IPS-NIHi11 (cell line): Measurements from ENCODE around the gene DIAPH1.

Experiments
- DNase-seq: peaks from one replicate; pipeline ENCODE4 v3.0.0; 2012; ENCODE audit warnings: mixed read lengths, low spot score

Gene DIAPH1

DNA sequence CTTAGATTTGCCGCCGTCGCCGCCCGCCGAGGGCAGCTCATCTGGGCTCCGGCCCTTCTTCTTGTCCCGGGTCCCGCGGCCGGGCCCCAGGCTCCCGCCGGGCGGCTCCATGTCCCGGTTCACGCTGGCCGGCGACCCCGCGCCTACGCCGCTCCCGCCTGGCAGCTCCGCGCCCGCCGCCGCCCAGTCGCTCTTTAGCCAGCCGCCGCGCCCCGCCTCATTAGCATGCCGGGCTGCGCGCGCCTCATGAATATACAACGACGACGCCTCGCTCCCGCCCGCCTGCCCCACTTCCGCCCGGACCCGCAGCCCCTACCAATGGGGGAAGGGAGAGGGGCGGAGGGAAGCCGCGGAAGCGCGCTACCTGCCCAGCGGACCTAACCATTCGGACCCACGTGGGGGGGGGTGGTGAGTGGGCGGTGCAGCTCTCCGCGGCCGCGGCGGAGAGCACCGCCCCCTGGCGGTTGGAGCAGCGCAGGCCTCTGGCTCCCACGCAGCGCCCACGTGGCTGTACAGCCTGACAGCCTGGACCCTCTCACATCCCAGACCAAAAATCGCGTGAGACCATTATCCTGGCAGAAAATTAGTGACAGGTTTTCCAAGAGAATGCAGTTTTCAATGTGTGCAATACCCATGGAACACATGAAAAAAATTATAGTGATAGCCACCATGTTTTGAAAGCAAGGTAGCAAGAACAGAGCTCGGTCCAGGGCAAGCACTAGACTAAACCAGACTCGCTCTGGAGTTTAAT is at the start of gene DIAPH1:
TSS of gene DIAPH1 (minus strand) at position 197 of the 751 bp plus-strand sequence. CDS start at position 111, 86 bp downstream.
- peak; percentile 95 for DNase-seq

DNA sequence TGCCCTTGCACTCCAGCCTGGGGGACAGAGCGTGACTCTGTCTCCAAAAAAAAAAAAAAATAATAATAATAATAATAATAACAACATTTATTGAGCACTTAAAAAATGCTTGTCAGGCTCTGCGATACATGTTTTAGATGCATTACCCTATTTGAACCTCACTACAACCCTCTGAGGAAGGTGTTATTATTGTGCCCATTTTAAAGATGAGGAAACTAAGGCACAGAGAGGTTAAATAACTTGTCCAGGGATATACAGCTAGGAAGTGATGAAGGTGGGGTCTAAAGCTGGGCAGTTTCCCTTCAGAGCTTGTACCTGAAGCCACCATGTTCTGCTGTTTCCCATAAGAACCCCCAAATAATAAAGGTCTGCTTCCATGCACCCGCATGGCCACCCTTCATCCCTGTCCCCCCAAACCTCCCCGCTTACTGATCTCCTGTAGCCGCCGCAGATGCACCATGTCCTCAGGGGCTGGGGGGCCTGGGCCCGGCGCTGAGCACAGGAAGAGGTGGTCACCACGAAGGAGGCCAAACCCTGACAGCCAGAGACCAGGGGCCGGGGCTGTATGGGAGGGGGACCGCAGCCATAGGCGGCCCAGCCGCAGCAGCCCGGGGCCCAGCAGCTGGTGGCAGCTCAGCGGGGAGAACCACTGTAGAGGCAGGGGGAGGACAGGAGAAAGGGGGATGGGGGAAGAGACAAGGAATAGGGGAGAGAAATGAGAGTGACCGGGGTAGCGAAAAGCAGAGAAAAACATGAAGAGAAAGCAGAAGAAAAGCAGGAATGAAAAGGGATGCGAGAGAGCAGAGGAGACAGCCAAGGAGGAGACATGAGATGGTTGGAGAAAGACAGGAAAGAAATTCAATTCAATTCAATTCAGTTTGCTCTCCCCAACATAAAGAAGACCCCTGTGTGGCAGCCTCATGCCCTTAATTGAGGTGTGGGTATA is 47.5 kb upstream of the DIAPH1 start:
- DNase-seq: no peak

- peak; percentile 88 for DNase-seq
Observed at GRCh38 chr5:141664733-141665461, 46.1 kb upstream of the DIAPH1 start.

DNA sequence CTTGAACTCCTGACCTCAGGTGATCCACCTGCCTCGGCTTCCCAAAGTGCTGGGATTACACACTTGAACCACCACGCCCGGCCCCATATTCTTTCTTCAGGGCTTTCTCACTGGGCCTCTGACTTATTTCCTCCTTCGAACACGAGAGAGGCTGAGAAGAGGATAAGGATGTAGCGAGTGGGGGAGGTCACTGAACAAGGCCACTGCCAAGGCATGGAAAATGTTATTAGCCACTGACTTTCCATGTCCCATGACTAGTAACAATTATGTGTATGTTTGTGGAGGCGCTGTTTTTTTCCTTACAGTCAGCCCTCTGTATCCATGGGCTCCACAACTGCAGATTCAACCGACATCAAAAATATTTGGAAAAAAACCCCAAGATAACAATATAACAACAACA is 44.7 kb upstream of the DIAPH1 start:
- no peak for DNase-seq

GRCh38 chr5:141662028-141662427 is 43.2 kb upstream of the DIAPH1 start:
- no peak for DNase-seq

- DNase-seq: no peak
Observed at GRCh38 chr5:141657937-141658545, 39.2 kb upstream of the DIAPH1 start.

- no peak for DNase-seq
Observed at GRCh38 chr5:141657404-141657803, 38.6 kb upstream of the DIAPH1 start.

DNA sequence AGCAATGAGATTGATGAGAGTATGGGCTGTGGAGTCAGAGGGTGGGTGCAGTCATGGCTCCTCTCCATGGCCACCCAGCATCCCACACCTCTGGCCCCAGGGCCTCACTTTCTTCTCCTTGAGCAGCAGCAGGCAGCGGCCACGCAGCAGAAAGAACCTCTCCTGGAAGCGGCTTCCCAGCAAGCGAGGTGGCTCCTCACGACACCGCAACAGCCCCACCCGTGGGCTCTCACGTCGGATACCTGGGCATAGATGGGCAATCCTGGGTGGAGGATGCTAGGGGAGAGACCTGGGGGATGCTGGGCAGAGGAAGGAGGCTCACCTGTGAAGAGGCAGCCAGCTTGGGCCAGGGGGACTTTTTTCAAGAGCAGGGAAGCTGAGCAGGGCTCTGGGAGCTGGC is 37.6 kb upstream of the DIAPH1 start:
- DNase-seq: no peak

- DNase-seq: no peak
Observed at GRCh38 chr5:141655020-141655419, 36.2 kb upstream of the DIAPH1 start.

- DNase-seq: no peak
Observed at GRCh38 chr5:141654298-141654697, 35.5 kb upstream of the DIAPH1 start.

- DNase-seq: peak; percentile 41
Observed at GRCh38 chr5:141651728-141652105, 32.9 kb upstream of the DIAPH1 start.

DNA sequence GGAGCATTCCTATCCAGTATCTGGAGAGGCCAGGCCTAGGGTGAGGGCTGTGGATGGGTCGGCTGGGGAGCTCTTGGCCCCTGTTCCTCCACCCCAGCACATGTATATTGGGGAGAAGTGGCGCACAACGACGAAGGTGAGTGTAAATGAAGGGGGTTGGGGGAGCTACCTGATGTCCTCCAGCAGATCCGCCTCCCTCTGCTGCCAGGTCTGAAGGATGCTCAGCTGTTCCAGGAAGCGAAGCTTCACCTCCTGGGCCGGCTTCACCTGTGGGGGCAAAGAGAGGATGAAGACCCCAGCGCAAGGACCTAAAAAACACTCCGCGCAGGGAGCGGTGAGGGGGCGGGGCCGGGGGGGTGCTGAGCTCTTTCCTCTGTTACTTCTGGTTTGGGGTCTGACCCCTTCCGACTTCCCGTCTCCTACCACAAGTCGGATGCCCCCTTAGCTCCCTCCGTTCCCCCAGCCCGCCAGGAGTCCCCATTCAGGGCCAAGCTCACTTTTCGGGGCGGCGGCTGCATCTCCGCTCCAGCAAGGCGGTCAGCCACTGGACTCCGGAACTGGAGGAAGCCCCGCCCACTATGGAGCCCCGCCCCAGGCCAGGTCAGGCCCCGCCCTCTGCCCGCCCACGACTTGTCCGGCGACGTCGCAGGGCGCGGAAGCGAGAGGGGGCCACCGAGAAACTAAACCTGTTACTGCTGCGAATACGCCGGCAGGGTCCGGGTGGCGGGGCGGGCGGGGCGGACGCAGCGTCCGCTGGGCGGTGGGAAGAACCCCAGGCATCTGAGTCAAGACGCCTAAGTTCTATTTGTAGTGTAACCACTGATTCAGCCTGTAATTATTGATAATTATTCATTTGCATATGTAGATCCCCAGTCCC is 32.3 kb upstream of the DIAPH1 start, which contains the start of gene FCHSD1:
TSS of gene FCHSD1 (minus strand) at position 568 of the 877 bp plus-strand sequence. CDS start at position 518, 50 bp downstream.
- DNase-seq: peak; percentile 100

DNA sequence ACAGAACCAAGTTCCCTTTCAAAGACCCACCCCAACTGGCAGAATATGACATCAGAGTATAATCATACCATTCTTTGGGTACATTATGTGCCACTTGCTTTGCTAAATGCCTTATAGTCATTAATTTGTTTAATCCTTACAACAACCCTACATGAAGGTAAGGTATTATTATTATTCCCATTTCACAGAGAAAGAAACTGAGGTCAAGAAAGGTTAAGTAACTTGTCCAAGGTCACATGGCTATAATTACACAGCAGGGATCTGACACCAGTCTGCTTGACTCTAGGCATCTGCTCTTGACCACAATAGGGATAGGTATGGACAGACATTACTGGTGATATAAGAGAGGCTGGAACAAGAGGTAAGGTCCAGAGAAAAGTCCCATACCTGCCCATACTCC is 31.2 kb upstream of the DIAPH1 start:
- DNase-seq: no peak

- no peak for DNase-seq
Observed at GRCh38 chr5:141649056-141649688, 30.4 kb upstream of the DIAPH1 start.

DNA sequence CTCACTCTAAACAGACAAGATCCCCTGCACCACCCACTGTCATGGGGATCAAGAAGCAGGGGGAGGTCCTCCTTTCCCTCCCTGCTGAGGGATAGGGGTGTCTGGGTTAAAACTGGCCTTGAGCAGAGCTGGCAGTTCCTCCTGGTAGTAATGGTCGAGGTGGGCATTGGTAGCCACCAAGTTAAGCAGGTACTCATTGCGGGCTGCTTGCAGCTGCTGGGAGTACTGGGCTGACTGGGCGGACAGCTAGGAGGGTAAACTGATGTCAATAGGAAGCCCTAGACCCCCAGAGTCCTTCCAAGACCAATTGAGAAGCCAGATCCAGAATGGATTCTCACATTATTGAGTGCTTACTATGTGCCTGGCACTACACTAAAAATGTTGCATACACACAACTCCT is 29.1 kb upstream of the DIAPH1 start:
- no peak for DNase-seq

DNA sequence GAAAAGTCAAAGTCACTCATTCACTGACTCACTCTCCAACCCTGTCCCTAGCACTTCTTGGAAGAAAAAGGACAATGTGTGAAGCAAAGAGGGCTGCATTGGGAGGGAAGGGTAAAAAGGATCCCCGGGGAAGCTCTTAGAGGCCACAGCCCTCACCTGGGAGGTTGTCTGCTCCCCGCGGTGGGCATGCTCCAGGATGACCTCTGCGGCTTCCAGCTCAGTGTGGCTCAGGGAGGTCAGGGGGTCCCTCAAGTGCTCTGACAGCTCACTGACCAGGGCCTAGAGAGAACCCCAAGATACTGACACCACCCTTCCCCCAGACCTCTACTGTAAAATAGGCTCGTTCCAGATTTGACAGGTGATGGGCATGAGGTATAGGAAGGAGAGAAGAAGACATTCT is 28.4 kb upstream of the DIAPH1 start:
- no peak for DNase-seq

DNA sequence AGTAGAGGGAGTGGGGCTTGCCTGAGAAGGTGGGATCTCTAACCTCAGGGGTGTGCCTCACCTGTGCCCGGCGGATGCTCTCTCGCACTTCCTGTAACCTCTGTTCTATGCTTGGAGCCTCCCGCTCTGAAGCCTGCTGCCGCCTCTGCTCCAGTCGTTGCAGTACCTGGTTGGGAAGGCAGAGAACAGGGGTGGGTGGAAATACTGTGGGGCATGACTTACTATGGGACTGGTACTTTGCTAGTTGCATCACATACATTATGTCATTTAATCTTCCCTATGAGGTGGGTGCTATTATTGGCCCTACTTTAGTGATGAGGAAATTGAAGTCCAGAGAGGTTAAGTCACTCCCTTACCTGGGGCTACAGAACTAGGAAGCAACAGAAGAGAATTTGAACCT is 27.2 kb upstream of the DIAPH1 start:
- no peak for DNase-seq

GRCh38 chr5:141641634-141642267 is 23.0 kb upstream of the DIAPH1 start:
- no peak for DNase-seq

DNA sequence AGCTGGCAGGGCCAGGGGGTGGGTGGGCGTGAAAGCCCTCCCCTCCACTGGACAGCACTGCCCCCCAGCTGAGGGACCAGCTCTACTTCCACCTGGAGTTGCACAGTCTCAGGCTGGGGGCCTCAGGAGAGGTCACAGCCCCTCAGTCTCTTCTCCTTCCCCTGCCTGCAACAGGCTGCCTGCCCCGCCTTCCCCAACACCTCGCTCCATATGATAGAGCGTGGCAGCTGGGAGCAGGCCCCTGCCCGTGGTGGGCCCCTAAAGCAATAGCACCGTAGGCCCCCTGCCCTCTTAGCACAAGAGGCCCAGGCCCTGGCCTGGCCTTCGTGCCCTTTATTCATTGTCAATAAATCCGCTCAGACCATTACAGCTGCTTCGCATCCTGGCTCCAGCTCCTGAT is 21.9 kb upstream of the DIAPH1 start:
- DNase-seq: no peak

- DNase-seq: no peak
Observed at GRCh38 chr5:141640051-141640415, 21.2 kb upstream of the DIAPH1 start.
